GM12878 (cell line): ENCODE results near the gene TPCN2. TPM values are rescaled to one million over a fixed set of nuclear protein-coding genes. Genes with fewer than 3 reads are reported as not detected.

Experiments
- ATAC-seq: fragments of 200-7000 bp; cut with Tn5 transposase; 3 replicates; pipeline ENCODE4 v1.9.1; 2020; ENCODE audit warnings: mild to moderate bottlenecking, moderate library complexity
- BruUV-seq: library from RNA; stranded (reverse); fragments of 400-500 nt; replicated peaks from 2 replicates; lab custom pipeline; 2021; lab: Mats Ljungman, UMichigan
- CTCF ChIA-PET: fragments of 300-600 bp; sonication (Branson Sonifier 250); formaldehyde crosslinking; extraction: SDS; loops from one replicate; lab custom pipeline; 2021; ENCODE audit warnings: inconsistent platforms; lab: Yijun Ruan, JAX
- POLR2A ChIA-PET: fragments of 350-600 bp; formaldehyde crosslinking; extraction: SDS; loops from one replicate; lab custom pipeline; 2021; ENCODE audit warnings: inconsistent platforms; lab: Charles Lee
- RAD21 ChIA-PET: fragments of 300-600 bp; sonication (Branson Sonifier 250); formaldehyde crosslinking; loops from one replicate; lab custom pipeline; 2023; ENCODE audit warnings: antibody characterized with exemption; ENCODE audit not compliant: unreplicated experiment; lab: Charles Lee
- SMC1A ChIA-PET: fragments of 300-600 bp; sonication (Branson Sonifier 250); formaldehyde crosslinking; loops from one replicate; lab custom pipeline; 2023; ENCODE audit not compliant: unreplicated experiment, uncharacterized antibody; lab: Charles Lee
- DNase-seq: peaks from one replicate; pipeline ENCODE4 v3.0.0-alpha.2; 2011; ENCODE audit warnings: low read depth, low spot score
- FAIRE-seq: peaks from 3 replicates; lab custom pipeline; 2011; peaks lifted over from hg19 to GRCh38; lab: Jason Lieb, UNC
- H2AFZ ChIP-seq: 2 replicates; pipeline ENCODE4 v1.6.0; 2011; ENCODE audit warnings: low read depth, low read length, control low read depth; ENCODE audit not compliant: control insufficient read depth
- H3K27ac ChIP-seq: 2 replicates; pipeline ENCODE4 v1.5.1; 2011; ENCODE audit warnings: control low read depth; ENCODE audit not compliant: control insufficient read depth, insufficient read depth
- H3K27me3 ChIP-seq, 2 experiments: replicated peaks in 1 of 2; 2 replicates each; pipeline versions ENCODE4 v1.6.0 to v1.6.1; 2011; ENCODE audit warnings: low read length in 1 of 2; ENCODE audit not compliant: control insufficient read depth in 2 of 2, insufficient read depth in 2 of 2
- H3K36me3 ChIP-seq, 2 experiments: 2 replicates each; pipeline ENCODE4 v1.5.1; 2011; ENCODE audit warnings: low read length in 1 of 2; ENCODE audit not compliant: control insufficient read depth in 2 of 2, insufficient read depth in 2 of 2
- H3K4me1 ChIP-seq: 2 replicates; pipeline ENCODE4 v1.6.1; 2011; ENCODE audit warnings: mild to moderate bottlenecking, low read length, moderate library complexity, mixed read lengths; ENCODE audit not compliant: control insufficient read depth, insufficient read depth
- H3K4me2 ChIP-seq: 2 replicates; pipeline ENCODE4 v1.6.0; 2011; ENCODE audit warnings: control low read depth; ENCODE audit not compliant: control insufficient read depth, insufficient read depth
- H3K4me3 ChIP-seq: fragments of 200-600 bp; sonication (generic); 2 replicates; pipeline ENCODE4 v1.5.1; 2016
- H3K79me2 ChIP-seq: 2 replicates; pipeline ENCODE4 v1.6.0; 2011; ENCODE audit warnings: low read length; ENCODE audit not compliant: control insufficient read depth, insufficient read depth
- H3K9ac ChIP-seq: 2 replicates; pipeline ENCODE4 v1.8.0; 2011; ENCODE audit warnings: low read length, control low read depth, mixed read lengths; ENCODE audit not compliant: control insufficient read depth, insufficient read depth
- H3K9me3 ChIP-seq: replicated peaks from 3 replicates; pipeline ENCODE4 v1.5.1; 2011; ENCODE audit warnings: mild to moderate bottlenecking, low read length; ENCODE audit not compliant: control insufficient read depth, insufficient read depth
- H4K20me1 ChIP-seq: 2 replicates; pipeline ENCODE4 v1.6.0; 2011; ENCODE audit not compliant: control insufficient read depth, insufficient read depth
- ATF2 ChIP-seq: IDR thresholded peaks from 2 replicates; pipeline ENCODE4 v1.6.1; 2012; ENCODE audit warnings: low read length, inconsistent platforms
- CEBPB ChIP-seq, 2 experiments: fragments of 150-350 bp in 1 of 2; IDR thresholded peaks; 2 replicates each; pipeline ENCODE4 v1.6.1; 2012 to 2014; ENCODE audit warnings: low read depth in 2 of 2, low read length in 2 of 2, borderline replicate concordance in 1 of 2, inconsistent platforms in 1 of 2
- CHD1 ChIP-seq: IDR thresholded peaks from 2 replicates; pipeline ENCODE4 v1.6.1; 2012; ENCODE audit warnings: low read depth, low read length, improper control_type of control experiment
- NFXL1 ChIP-seq: fragments of 450-650 bp; IDR thresholded peaks from 2 replicates; pipeline ENCODE4 v1.6.1; 2017; ENCODE audit warnings: antibody characterized with exemption, mild to moderate bottlenecking, borderline replicate concordance
- NRF1 ChIP-seq: conservative IDR thresholded peaks from 2 replicates; pipeline ENCODE4 v1.6.1; 2011; ENCODE audit warnings: mild to moderate bottlenecking, low read depth, low read length, improper control_type of control experiment
- RAD21 ChIP-seq: IDR thresholded peaks from 2 replicates; pipeline ENCODE4 v1.6.1; 2011; ENCODE audit warnings: mild to moderate bottlenecking, low read depth, low read length, moderate library complexity; ENCODE audit not compliant: insufficient read depth
- SMAD1 ChIP-seq: fragments of 450-650 bp; IDR thresholded peaks from 2 replicates; pipeline ENCODE4 v1.6.1; 2018; ENCODE audit warnings: mild to moderate bottlenecking, low read depth; ENCODE audit not compliant: partially characterized antibody
- SMAD5 ChIP-seq: IDR thresholded peaks from 2 replicates; pipeline ENCODE4 v1.6.1; 2016; ENCODE audit warnings: antibody characterized with exemption, low read depth
- SREBF1 ChIP-seq: IDR thresholded peaks from 2 replicates; pipeline ENCODE4 v1.6.1; 2012; ENCODE audit warnings: mild to moderate bottlenecking, low read length
- YBX1 ChIP-seq: fragments of 450-650 bp; IDR thresholded peaks from 2 replicates; pipeline ENCODE4 v1.6.1; 2016; ENCODE audit warnings: antibody characterized with exemption
- YY1 ChIP-seq: IDR thresholded peaks from 2 replicates; pipeline ENCODE4 v1.6.1; 2011; ENCODE audit warnings: low read depth, mild to moderate bottlenecking, low read length
- ZZZ3 ChIP-seq: IDR thresholded peaks from 2 replicates; pipeline ENCODE4 v1.6.1; 2011; ENCODE audit warnings: low read depth; ENCODE audit not compliant: control insufficient read depth, insufficient read length
- WGBS: methylation state at CpG from one replicate; pipeline ENCODE4 v1.1.6; 2016; ENCODE audit warnings: low lambda C conversion rate; ENCODE audit not compliant: insufficient replicate concordance, insufficient coverage; ENCODE audit errors: missing lambda C conversion rate; 5-methylcytosine and 5-hydroxymethylcytosine counted together
- in situ Hi-C: fragments of 300-500 bp; cut with MboI; formaldehyde crosslinking; loops from 9 replicates; pipeline ENCODE4 v1.14.3; 2018; ENCODE audit warnings: mixed read lengths
- intact Hi-C: fragments of 100-400 bp; cut with micrococcal nuclease; formaldehyde crosslinking; loops from one replicate; pipeline ENCODE4 v1.14.2; 2022; ENCODE audit not compliant: unreplicated experiment
- polyA plus RNA-seq, 11 experiments: library from polyadenylated mRNA; depleted of rRNA in 4 of 11; unstranded in 6 of 11; stranded (reverse) in 5 of 11; fragments of >200 nt; fragmentation: Nextera tagmentation in 4 of 11; fragmentation: Illumina TruSeq in 1 of 11; extraction: Ambion mirVana in 4 of 11; extraction: Trizol in 1 of 11; gene quantifications; 1 replicate in 1 of 11; 2 replicates in 10 of 11; pipeline versions ENCODE4 v1.2.1 to v1.2.3, GENCODE V29; 2011 to 2016; ENCODE audit warnings: inconsistent platforms in 2 of 11, missing spikeins in 2 of 11, low read depth in 1 of 11
- total RNA-seq, 4 experiments: library from RNA; depleted of rRNA in 3 of 4; stranded (reverse); fragments of >200 nt in 3 of 4; fragmentation: Illumina TruSeq in 1 of 4; extraction: Trizol in 1 of 4; gene quantifications; 2 replicates each; pipeline versions ENCODE4 v1.2.1 to v1.2.3, GENCODE V29; 2013 to 2021
- TF ChIP-seq, protein P1 (sequence below): fragments of 450-650 bp; IDR thresholded peaks from 2 replicates; pipeline ENCODE4 v1.6.1; 2017; ENCODE audit warnings: antibody characterized with exemption, mild to moderate bottlenecking, moderate library complexity
- TF ChIP-seq, protein P2 (sequence below): fragments of 450-650 bp; IDR thresholded peaks from 2 replicates; pipeline ENCODE4 v1.6.1; 2018; ENCODE audit warnings: borderline replicate concordance, mild to moderate bottlenecking; ENCODE audit not compliant: partially characterized antibody

Gene TPCN2
- total and polyA plus RNA-seq, 10 of the 15 experiments (the other 5 are each of a cell fraction or from before 2014, with no cell fraction given), result 1.7 to 18.4 (median 8.4) TPM

GRCh38 chr11:69087811-69088210 lies 39.1 kb downstream of the TPCN2 start (continued):
- no peak for TF ChIP-seq ATF2
- no peak for TF ChIP-seq CEBPB (IDR thresholded peaks at IDR 0.05; ENCODE audit: borderline replicate concordance in 1 of 2, low read depth in 2 of 2, low read length in 2 of 2)
- TF ChIP-seq, protein P1, sequence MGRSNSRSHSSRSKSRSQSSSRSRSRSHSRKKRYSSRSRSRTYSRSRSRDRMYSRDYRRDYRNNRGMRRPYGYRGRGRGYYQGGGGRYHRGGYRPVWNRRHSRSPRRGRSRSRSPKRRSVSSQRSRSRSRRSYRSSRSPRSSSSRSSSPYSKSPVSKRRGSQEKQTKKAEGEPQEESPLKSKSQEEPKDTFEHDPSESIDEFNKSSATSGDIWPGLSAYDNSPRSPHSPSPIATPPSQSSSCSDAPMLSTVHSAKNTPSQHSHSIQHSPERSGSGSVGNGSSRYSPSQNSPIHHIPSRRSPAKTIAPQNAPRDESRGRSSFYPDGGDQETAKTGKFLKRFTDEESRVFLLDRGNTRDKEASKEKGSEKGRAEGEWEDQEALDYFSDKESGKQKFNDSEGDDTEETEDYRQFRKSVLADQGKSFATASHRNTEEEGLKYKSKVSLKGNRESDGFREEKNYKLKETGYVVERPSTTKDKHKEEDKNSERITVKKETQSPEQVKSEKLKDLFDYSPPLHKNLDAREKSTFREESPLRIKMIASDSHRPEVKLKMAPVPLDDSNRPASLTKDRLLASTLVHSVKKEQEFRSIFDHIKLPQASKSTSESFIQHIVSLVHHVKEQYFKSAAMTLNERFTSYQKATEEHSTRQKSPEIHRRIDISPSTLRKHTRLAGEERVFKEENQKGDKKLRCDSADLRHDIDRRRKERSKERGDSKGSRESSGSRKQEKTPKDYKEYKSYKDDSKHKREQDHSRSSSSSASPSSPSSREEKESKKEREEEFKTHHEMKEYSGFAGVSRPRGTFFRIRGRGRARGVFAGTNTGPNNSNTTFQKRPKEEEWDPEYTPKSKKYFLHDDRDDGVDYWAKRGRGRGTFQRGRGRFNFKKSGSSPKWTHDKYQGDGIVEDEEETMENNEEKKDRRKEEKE, result no peak
- no peak for TF ChIP-seq ZZZ3
- TF ChIP-seq YBX1, result no peak
- TF ChIP-seq SMAD5, result no peak
- TF ChIP-seq, all 136 proteins: peak for 0

GRCh38 chr11:69088676-69089146 lies 40.0 kb downstream of the TPCN2 start:
- Histone ChIP-seq H3K36me3 (peaks cover 2 to 5% of the 10 kb centered on the region in 2 experiments; a peak in 3 of 4 replicates), H3K4me3 (no peak overlapping the region), H4K20me1 (no peaks in the 10 kb centered on the region), H3K27ac (no peak overlapping the region), H3K9ac (no peak overlapping the region), H2AFZ (no peak overlapping the region), H3K4me2 (no peak overlapping the region), H3K9me3 (no peaks in the 10 kb centered on the region; the same call in 2 of the 3 replicates), H3K27me3 (no peaks in the 10 kb centered on the region), H3K4me1 (no peaks in the 10 kb centered on the region), H3K79me2 (no peaks in the 10 kb centered on the region)
- POLR2A ChIA-PET, result no interaction called here
- intact Hi-C loops, result loop anchor here (2.0 to 5.0 kb wide), 2 partner anchors 141 to 456 kb away; no protein-coding TSS in a partner anchor
- ATAC-seq, result peak; percentile 97
- SMC1A ChIA-PET, result no interaction called here
- in situ Hi-C loops, result loop anchor here (10.0 kb wide), 1 partner anchor 454 kb away; no protein-coding TSS in a partner anchor
- 15% methylated on average over 11 of the region's 11 CpGs for WGBS
- DNase-seq, result peak; percentile 28
- CTCF ChIA-PET, result interaction anchor here (1.0 to 1.5 kb wide), 3 partner anchors 10 to 263 kb away, joined by 3 read pairs; no protein-coding TSS in a partner anchor
- no TSS peak for BruUV-seq
- peak; percentile 94 for FAIRE-seq
- RAD21 ChIA-PET, result no interaction called here
- TF ChIP-seq, protein P2, sequence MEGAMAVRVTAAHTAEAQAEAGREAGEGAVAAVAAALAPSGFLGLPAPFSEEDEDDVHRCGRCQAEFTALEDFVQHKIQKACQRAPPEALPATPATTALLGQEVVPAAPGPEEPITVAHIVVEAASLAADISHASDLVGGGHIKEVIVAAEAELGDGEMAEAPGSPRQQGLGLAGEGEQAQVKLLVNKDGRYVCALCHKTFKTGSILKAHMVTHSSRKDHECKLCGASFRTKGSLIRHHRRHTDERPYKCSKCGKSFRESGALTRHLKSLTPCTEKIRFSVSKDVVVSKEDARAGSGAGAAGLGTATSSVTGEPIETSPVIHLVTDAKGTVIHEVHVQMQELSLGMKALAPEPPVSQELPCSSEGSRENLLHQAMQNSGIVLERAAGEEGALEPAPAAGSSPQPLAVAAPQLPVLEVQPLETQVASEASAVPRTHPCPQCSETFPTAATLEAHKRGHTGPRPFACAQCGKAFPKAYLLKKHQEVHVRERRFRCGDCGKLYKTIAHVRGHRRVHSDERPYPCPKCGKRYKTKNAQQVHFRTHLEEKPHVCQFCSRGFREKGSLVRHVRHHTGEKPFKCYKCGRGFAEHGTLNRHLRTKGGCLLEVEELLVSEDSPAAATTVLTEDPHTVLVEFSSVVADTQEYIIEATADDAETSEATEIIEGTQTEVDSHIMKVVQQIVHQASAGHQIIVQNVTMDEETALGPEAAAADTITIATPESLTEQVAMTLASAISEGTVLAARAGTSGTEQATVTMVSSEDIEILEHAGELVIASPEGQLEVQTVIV, result no peak
- TF ChIP-seq SMAD1 (no peak), CHD1 (no peak), SREBF1 (no peak), ATF2 (no peak), CEBPB (IDR thresholded peaks at IDR 0.05; ENCODE audit: borderline replicate concordance in 1 of 2, low read depth in 2 of 2, low read length in 2 of 2) (no peak), NFXL1 (no peak), YY1 (0 out of 2 replicates have a peak, but pooled peaks have one; percentile 48), RAD21 (peak; percentile 98), NRF1 (no peak)
